Subcutaneous abdominal adipose tissue (tissue), 5 donors: ENCODE results near the gene EBF4.
"Not testable (repeated sequence)": the region's sequence is repeated elsewhere in the genome, so short reads cannot be mapped to it uniquely, and the experiment has no call there.

Experiments
- H3K27ac ChIP-seq: one replicate; pipeline ENCODE4 v1.7.0; 2013; ENCODE audit warnings: low read depth, mild to moderate bottlenecking, inconsistent platforms, low read length, moderate library complexity
- H3K27me3 ChIP-seq, 5 donors: one replicate each; pipeline ENCODE4 v1.7.0; 2013; ENCODE audit warnings: low read length in 5 of 5, inconsistent platforms in 1 of 5; ENCODE audit not compliant: control insufficient read depth in 5 of 5, insufficient read depth in 4 of 5
- H3K36me3 ChIP-seq, 5 donors: one replicate each; pipeline ENCODE4 v1.7.0; 2013; ENCODE audit warnings: low read length in 5 of 5; ENCODE audit not compliant: control insufficient read depth in 5 of 5, insufficient read depth in 5 of 5
- H3K4me1 ChIP-seq, 5 donors: one replicate each; pipeline ENCODE4 v1.7.0; 2013; ENCODE audit warnings: low read length in 5 of 5, mild to moderate bottlenecking in 3 of 5, moderate library complexity in 1 of 5; ENCODE audit not compliant: control insufficient read depth in 5 of 5, insufficient read depth in 5 of 5
- H3K4me3 ChIP-seq, 5 donors: one replicate each; pipeline ENCODE4 v1.7.0; 2013; ENCODE audit warnings: low read length in 5 of 5, low read depth in 1 of 5
- H3K9ac ChIP-seq, 5 donors: one replicate each; pipeline ENCODE4 v1.7.0; 2013; ENCODE audit warnings: low read length in 5 of 5, mild to moderate bottlenecking in 4 of 5, moderate library complexity in 3 of 5
- H3K9me3 ChIP-seq, 5 donors: one replicate each; pipeline ENCODE4 v1.7.0; 2013; ENCODE audit warnings: low read length in 5 of 5; ENCODE audit not compliant: control insufficient read depth in 5 of 5
- donor health status: healthy.
- donor health status: healthy.
- donor health status: healthy.
- donor health status: healthy.
- donor health status: healthy.

Gene EBF4

GRCh38 chr20:2804852-2805688, 112.5 kb downstream of the EBF4 start:
- H3K4me3 ChIP-seq, result no peak overlapping the region
- H3K9me3 ChIP-seq, result peaks cover 0 to 6% (median 0%) of the 10 kb centered on the region in 5 donors
- H3K9ac ChIP-seq, result no peak overlapping the region
- peaks cover 37 to 58% (median 38%) of the 10 kb centered on the region in 5 donors for H3K27me3 ChIP-seq
- H3K4me1 ChIP-seq, result peaks cover 0 to 20% (median 12%) of the 10 kb centered on the region in 5 donors
- no peak overlapping the region for H3K27ac ChIP-seq
- H3K36me3 ChIP-seq, result no peaks in the 10 kb centered on the region

- peaks cover 0 to 14% (median 7%) of the 10 kb centered on the region in 5 donors for H3K4me1 ChIP-seq
- H3K27me3 ChIP-seq, result peaks cover 32 to 52% (median 32%) of the 10 kb centered on the region in 5 donors
- no peak overlapping the region for H3K4me3 ChIP-seq
- no peaks in the 10 kb centered on the region for H3K36me3 ChIP-seq
- no peak overlapping the region for H3K27ac ChIP-seq
- H3K9me3 ChIP-seq, result peaks cover 0 to 5% (median under 1%) of the 10 kb centered on the region in 5 donors
- H3K9ac ChIP-seq, result no peak overlapping the region
Observed at GRCh38 chr20:2805689-2806350, 113.2 kb downstream of the EBF4 start.

- peaks cover 27 to 47% (median 27%) of the 10 kb centered on the region in 5 donors for H3K27me3 ChIP-seq
- H3K27ac ChIP-seq, result no peak overlapping the region
- no peak overlapping the region for H3K9ac ChIP-seq
- peaks cover 0 to 3% (median 0%) of the 10 kb centered on the region in 5 donors for H3K9me3 ChIP-seq
- H3K4me1 ChIP-seq, result peaks cover 0 to 9% (median 5%) of the 10 kb centered on the region in 5 donors
- no peak overlapping the region for H3K4me3 ChIP-seq
- H3K36me3 ChIP-seq, result no peaks in the 10 kb centered on the region
Observed at GRCh38 chr20:2806351-2806701, 113.7 kb downstream of the EBF4 start.

- Histone ChIP-seq H3K4me1 (peaks cover 0 to 7% (median 5%) of the 10 kb centered on the region in 5 donors), H3K36me3 (no peaks in the 10 kb centered on the region), H3K27ac (no peak overlapping the region), H3K9me3 (peaks cover 0 to 7% (median 3%) of the 10 kb centered on the region in 5 donors), H3K4me3 (no peak overlapping the region), H3K27me3 (peaks cover 23 to 42% (median 26%) of the 10 kb centered on the region in 5 donors), H3K9ac (no peak overlapping the region)
Observed at GRCh38 chr20:2807019-2807418, 114.4 kb downstream of the EBF4 start.

GRCh38 chr20:2807929-2808328, 115.3 kb downstream of the EBF4 start:
- H3K36me3 ChIP-seq, H3K27ac ChIP-seq, H3K9ac ChIP-seq, H3K4me3 ChIP-seq, H3K4me1 ChIP-seq: not testable (repeated sequence)
- H3K27me3 ChIP-seq, result peaks cover 23 to 37% (median 26%) of the 10 kb centered on the region in 5 donors
- H3K9me3 ChIP-seq, result peaks cover 0 to 12% (median 9%) of the 10 kb centered on the region in 5 donors

GRCh38 chr20:2809690-2810089, 117.1 kb downstream of the EBF4 start:
- H3K4me3 ChIP-seq, result no peak overlapping the region
- peaks cover 0 to 12% (median 9%) of the 10 kb centered on the region in 5 donors for H3K9me3 ChIP-seq
- H3K36me3 ChIP-seq, result no peaks in the 10 kb centered on the region
- no peak overlapping the region for H3K9ac ChIP-seq
- peaks cover 23 to 31% (median 26%) of the 10 kb centered on the region in 5 donors for H3K27me3 ChIP-seq
- no peak overlapping the region for H3K27ac ChIP-seq
- H3K4me1 ChIP-seq, result peaks cover 2 to 12% (median 11%) of the 10 kb centered on the region in 5 donors
